GM12878 (cell line): Measurements from ENCODE around the gene SYF2. TPM values are rescaled to one million over a fixed set of nuclear protein-coding genes. Genes with fewer than 3 reads are reported as not detected.
A peak's percentile ranks its signal among the peaks of the same experiment; 100 is the strongest.
"Not testable (repeated sequence)": the region's sequence is repeated elsewhere in the genome, so short reads cannot be mapped to it uniquely, and the experiment has no call there.

Source experiments
- ATAC-seq: fragments of 200-7000 bp; cut with Tn5 transposase; 3 replicates; pipeline ENCODE4 v1.9.1; 2020; ENCODE audit warnings: mild to moderate bottlenecking, moderate library complexity
- BruUV-seq: library from RNA; stranded (reverse); fragments of 400-500 nt; replicated peaks from 2 replicates; lab custom pipeline; 2021; lab: Mats Ljungman, UMichigan
- CTCF ChIA-PET: fragments of 300-600 bp; sonication (Branson Sonifier 250); formaldehyde crosslinking; extraction: SDS; loops from one replicate; lab custom pipeline; 2021; ENCODE audit warnings: inconsistent platforms; lab: Yijun Ruan, JAX
- POLR2A ChIA-PET: fragments of 350-600 bp; formaldehyde crosslinking; extraction: SDS; loops from one replicate; lab custom pipeline; 2021; ENCODE audit warnings: inconsistent platforms; lab: Charles Lee
- RAD21 ChIA-PET: fragments of 300-600 bp; sonication (Branson Sonifier 250); formaldehyde crosslinking; loops from one replicate; lab custom pipeline; 2023; ENCODE audit warnings: antibody characterized with exemption; ENCODE audit not compliant: unreplicated experiment; lab: Charles Lee
- SMC1A ChIA-PET: fragments of 300-600 bp; sonication (Branson Sonifier 250); formaldehyde crosslinking; loops from one replicate; lab custom pipeline; 2023; ENCODE audit not compliant: unreplicated experiment, uncharacterized antibody; lab: Charles Lee
- DNase-seq: peaks from one replicate; pipeline ENCODE4 v3.0.0-alpha.2; 2011; ENCODE audit warnings: low read depth, low spot score
- FAIRE-seq: peaks from 3 replicates; lab custom pipeline; 2011; peaks lifted over from hg19 to GRCh38; lab: Jason Lieb, UNC
- H2AFZ ChIP-seq: 2 replicates; pipeline ENCODE4 v1.6.0; 2011; ENCODE audit warnings: low read depth, low read length, control low read depth; ENCODE audit not compliant: control insufficient read depth
- H3K27ac ChIP-seq: 2 replicates; pipeline ENCODE4 v1.5.1; 2011; ENCODE audit warnings: control low read depth; ENCODE audit not compliant: control insufficient read depth, insufficient read depth
- H3K27me3 ChIP-seq, 2 experiments: replicated peaks in 1 of 2; 2 replicates each; pipeline versions ENCODE4 v1.6.0 to v1.6.1; 2011; ENCODE audit warnings: low read length in 1 of 2; ENCODE audit not compliant: control insufficient read depth in 2 of 2, insufficient read depth in 2 of 2
- H3K36me3 ChIP-seq, 2 experiments: 2 replicates each; pipeline ENCODE4 v1.5.1; 2011; ENCODE audit warnings: low read length in 1 of 2; ENCODE audit not compliant: control insufficient read depth in 2 of 2, insufficient read depth in 2 of 2
- H3K4me1 ChIP-seq: 2 replicates; pipeline ENCODE4 v1.6.1; 2011; ENCODE audit warnings: mild to moderate bottlenecking, low read length, moderate library complexity, mixed read lengths; ENCODE audit not compliant: control insufficient read depth, insufficient read depth
- H3K4me2 ChIP-seq: 2 replicates; pipeline ENCODE4 v1.6.0; 2011; ENCODE audit warnings: control low read depth; ENCODE audit not compliant: control insufficient read depth, insufficient read depth
- H3K4me3 ChIP-seq: fragments of 200-600 bp; sonication (generic); 2 replicates; pipeline ENCODE4 v1.5.1; 2016
- H3K79me2 ChIP-seq: 2 replicates; pipeline ENCODE4 v1.6.0; 2011; ENCODE audit warnings: low read length; ENCODE audit not compliant: control insufficient read depth, insufficient read depth
- H3K9ac ChIP-seq: 2 replicates; pipeline ENCODE4 v1.8.0; 2011; ENCODE audit warnings: low read length, control low read depth, mixed read lengths; ENCODE audit not compliant: control insufficient read depth, insufficient read depth
- H3K9me3 ChIP-seq: replicated peaks from 3 replicates; pipeline ENCODE4 v1.5.1; 2011; ENCODE audit warnings: mild to moderate bottlenecking, low read length; ENCODE audit not compliant: control insufficient read depth, insufficient read depth
- H4K20me1 ChIP-seq: 2 replicates; pipeline ENCODE4 v1.6.0; 2011; ENCODE audit not compliant: control insufficient read depth, insufficient read depth
- IKZF1 ChIP-seq: fragments of 450-650 bp; conservative IDR thresholded peaks from 2 replicates; pipeline ENCODE4 v1.6.1; 2017; ENCODE audit warnings: antibody characterized with exemption, mild to moderate bottlenecking
- NRF1 ChIP-seq: conservative IDR thresholded peaks from 2 replicates; pipeline ENCODE4 v1.6.1; 2011; ENCODE audit warnings: mild to moderate bottlenecking, low read depth, low read length, improper control_type of control experiment
- POLR2A ChIP-seq: IDR thresholded peaks from 2 replicates; pipeline ENCODE4 v1.6.1; 2011; ENCODE audit warnings: low read depth, mild to moderate bottlenecking, low read length
- WGBS: methylation state at CpG from one replicate; pipeline ENCODE4 v1.1.6; 2016; ENCODE audit warnings: low lambda C conversion rate; ENCODE audit not compliant: insufficient replicate concordance, insufficient coverage; ENCODE audit errors: missing lambda C conversion rate; 5-methylcytosine and 5-hydroxymethylcytosine counted together
- in situ Hi-C: fragments of 300-500 bp; cut with MboI; formaldehyde crosslinking; loops from 9 replicates; pipeline ENCODE4 v1.14.3; 2018; ENCODE audit warnings: mixed read lengths
- intact Hi-C: fragments of 100-400 bp; cut with micrococcal nuclease; formaldehyde crosslinking; loops from one replicate; pipeline ENCODE4 v1.14.2; 2022; ENCODE audit not compliant: unreplicated experiment
- polyA plus RNA-seq, 11 experiments: library from polyadenylated mRNA; depleted of rRNA in 4 of 11; unstranded in 6 of 11; stranded (reverse) in 5 of 11; fragments of >200 nt; fragmentation: Nextera tagmentation in 4 of 11; fragmentation: Illumina TruSeq in 1 of 11; extraction: Ambion mirVana in 4 of 11; extraction: Trizol in 1 of 11; gene quantifications; 1 replicate in 1 of 11; 2 replicates in 10 of 11; pipeline versions ENCODE4 v1.2.1 to v1.2.3, GENCODE V29; 2011 to 2016; ENCODE audit warnings: inconsistent platforms in 2 of 11, missing spikeins in 2 of 11, low read depth in 1 of 11
- total RNA-seq, 4 experiments: library from RNA; depleted of rRNA in 3 of 4; stranded (reverse); fragments of >200 nt in 3 of 4; fragmentation: Illumina TruSeq in 1 of 4; extraction: Trizol in 1 of 4; gene quantifications; 2 replicates each; pipeline versions ENCODE4 v1.2.1 to v1.2.3, GENCODE V29; 2013 to 2021
- TF ChIP-seq, protein P1 (sequence below): fragments of 450-650 bp; IDR thresholded peaks from 2 replicates; pipeline ENCODE4 v1.6.1; 2016; ENCODE audit warnings: mild to moderate bottlenecking

Gene SYF2
- total and polyA plus RNA-seq, 10 of the 15 experiments (the other 5 are each of a cell fraction or from before 2014, with no cell fraction given) = 20.3 to 70.5 (median 35.3) TPM

DNA sequence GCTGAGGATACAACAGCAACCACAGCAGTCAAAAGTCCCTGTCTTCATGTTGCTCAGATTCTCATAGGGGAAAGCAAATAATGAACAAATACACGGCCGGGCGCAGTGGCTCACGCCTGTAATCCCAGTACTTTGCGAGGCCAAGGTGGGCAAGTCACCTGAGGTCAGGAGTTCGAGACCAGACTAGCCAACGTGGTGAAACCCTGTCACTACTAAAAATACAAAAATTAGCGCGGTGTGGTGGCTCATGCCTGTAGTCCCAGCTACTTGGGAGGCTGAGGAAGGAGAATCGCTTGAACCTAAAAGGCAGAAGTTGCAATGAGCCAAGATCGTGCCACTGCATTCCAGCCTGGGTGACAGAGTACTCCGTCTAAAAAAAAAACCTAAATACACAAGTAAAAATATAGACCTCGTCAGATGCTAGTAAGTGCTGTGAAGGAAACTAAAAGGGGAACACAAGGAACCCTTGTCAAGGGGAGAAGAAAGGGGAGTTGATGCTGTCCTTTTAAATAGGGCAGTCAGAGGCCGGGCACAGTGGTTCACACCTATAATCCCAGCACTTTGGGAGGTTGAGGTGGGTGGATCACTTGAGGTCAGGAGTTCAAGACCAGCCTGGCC lies 36.0 kb upstream of the SYF2 start:
- H3K9ac ChIP-seq, H4K20me1 ChIP-seq, POLR2A ChIA-PET, CTCF ChIA-PET, FAIRE-seq, in situ Hi-C loops, RAD21 ChIA-PET, SMC1A ChIA-PET, DNase-seq, H3K9me3 ChIP-seq, BruUV-seq, H3K4me3 ChIP-seq, H3K27me3 ChIP-seq, H3K4me1 ChIP-seq, H3K27ac ChIP-seq, ATAC-seq, H3K36me3 ChIP-seq, H3K79me2 ChIP-seq, intact Hi-C loops: not testable (repeated sequence)
- peak overlapping the region; percentile 83 for H2AFZ ChIP-seq
- WGBS = 24% methylated on average over 12 of the region's 14 CpGs
- peak overlapping the region; percentile 42; the same call in 1 of the 2 replicates for H3K4me2 ChIP-seq

DNA sequence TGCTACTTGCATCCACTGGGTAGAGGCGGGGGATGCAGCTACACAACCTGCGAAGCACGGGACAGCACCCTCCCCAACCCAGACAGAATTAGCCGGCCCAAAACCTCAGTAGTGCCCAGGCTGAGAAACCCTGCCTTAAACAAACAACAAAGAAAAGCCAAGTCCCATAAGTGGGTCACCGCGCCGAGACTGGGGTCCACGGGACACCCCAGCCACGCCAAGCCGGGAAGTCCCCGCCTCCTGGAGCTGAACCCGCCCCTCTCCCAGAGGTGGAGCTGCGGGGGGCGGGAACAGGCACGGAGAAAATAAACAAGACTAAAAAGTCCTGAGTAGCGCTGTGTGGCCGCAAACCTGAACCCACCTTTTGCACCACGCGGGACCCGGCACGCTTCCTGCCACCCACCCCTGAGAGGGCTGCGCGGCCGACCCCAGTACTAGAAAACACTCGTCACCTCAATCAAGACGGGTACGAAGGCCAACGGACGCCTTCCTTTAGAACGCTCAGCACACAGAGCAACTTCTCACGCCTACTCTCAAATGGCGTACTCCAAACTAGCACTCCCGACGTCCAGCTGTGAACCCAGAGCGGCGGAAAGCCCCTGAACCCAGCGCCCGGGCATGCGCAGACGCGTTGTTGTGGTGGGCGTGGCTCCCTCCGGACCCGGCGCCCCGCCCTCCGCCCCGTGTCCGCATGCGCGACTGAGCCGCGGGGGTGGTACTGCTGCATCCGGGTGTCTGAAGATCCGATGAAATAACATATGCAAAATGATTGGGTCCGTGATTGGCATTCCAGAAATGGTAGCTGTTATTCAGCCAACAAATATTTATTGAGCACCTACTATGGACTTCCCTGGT lies 35.2 kb upstream of the SYF2 start:
- WGBS = 0% methylated on average over 16 of the region's 56 CpGs
- Histone ChIP-seq H3K9ac (peak overlapping the region; percentile 48; the same call in 1 of the 2 replicates), H3K4me2 (peak overlapping the region; percentile 42; the same call in 1 of the 2 replicates), H2AFZ (peak overlapping the region; percentile 83)
- POLR2A ChIA-PET, SMC1A ChIA-PET, intact Hi-C loops, H3K9me3 ChIP-seq, RAD21 ChIA-PET, H3K27me3 ChIP-seq, H3K79me2 ChIP-seq, H3K27ac ChIP-seq, H3K4me1 ChIP-seq, H3K36me3 ChIP-seq, CTCF ChIA-PET, H4K20me1 ChIP-seq, in situ Hi-C loops, H3K4me3 ChIP-seq: not testable (repeated sequence)
- DNase-seq (peak; percentile 28), ATAC-seq (peak; percentile 85), FAIRE-seq (peak; percentile 92)
- BruUV-seq = TSS peak; percentile 74
- TF ChIP-seq IKZF1 (peak; percentile 14; the same call in 1 of the 2 replicates), POLR2A (0 out of 2 replicates have a peak, but pooled peaks have one; percentile 35), NRF1 (0 out of 2 replicates have a peak, but pooled peaks have one; percentile 21)
- TF ChIP-seq, protein P1, sequence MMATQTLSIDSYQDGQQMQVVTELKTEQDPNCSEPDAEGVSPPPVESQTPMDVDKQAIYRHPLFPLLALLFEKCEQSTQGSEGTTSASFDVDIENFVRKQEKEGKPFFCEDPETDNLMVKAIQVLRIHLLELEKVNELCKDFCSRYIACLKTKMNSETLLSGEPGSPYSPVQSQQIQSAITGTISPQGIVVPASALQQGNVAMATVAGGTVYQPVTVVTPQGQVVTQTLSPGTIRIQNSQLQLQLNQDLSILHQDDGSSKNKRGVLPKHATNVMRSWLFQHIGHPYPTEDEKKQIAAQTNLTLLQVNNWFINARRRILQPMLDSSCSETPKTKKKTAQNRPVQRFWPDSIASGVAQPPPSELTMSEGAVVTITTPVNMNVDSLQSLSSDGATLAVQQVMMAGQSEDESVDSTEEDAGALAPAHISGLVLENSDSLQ = peak; percentile 91
